Thyroid gland (tissue), 4 donors: Measurements from ENCODE around the gene ENGASE.

Experiments
- POLR2A ChIP-seq, 2 donors: fragments of 450-650 bp; IDR thresholded peaks; one replicate each; pipeline ENCODE4 v1.6.1; 2017; ENCODE audit warnings: antibody characterized with exemption in 2 of 2, mild to moderate bottlenecking in 2 of 2, moderate library complexity in 1 of 2
- TF ChIP-seq, protein P1 (sequence below), 6 experiments: fragments of 200-600 bp in 3 of 6; fragments of 450-650 bp in 3 of 6; sonication (generic) in 3 of 6; IDR thresholded peaks; one replicate each; pipeline ENCODE4 v1.5.1; 2016 to 2019; ENCODE audit warnings: antibody characterized with exemption in 6 of 6, mild to moderate bottlenecking in 2 of 6, inconsistent platforms in 1 of 6, moderate library complexity in 1 of 6

DNA sequence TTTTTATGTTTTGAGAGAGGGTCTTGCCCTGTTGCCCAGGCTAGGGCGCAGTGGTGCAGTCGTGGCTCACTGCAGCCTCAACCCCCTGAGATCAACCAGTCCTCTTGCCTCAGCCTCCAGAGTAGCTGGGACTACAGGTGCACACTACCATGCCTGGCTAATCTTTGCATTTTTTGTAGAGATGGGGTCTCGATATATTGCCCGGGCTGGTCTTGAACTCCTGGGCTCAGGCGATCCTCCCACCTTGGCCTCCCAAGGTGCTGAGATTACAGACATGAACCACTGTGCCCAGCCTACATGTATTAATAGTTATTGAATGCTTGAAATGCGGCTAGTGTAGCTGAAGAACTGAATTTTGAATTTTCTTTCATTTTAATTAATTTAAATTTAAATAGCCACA is 38.4 kb upstream of the ENGASE start:
- TF ChIP-seq, protein P1, sequence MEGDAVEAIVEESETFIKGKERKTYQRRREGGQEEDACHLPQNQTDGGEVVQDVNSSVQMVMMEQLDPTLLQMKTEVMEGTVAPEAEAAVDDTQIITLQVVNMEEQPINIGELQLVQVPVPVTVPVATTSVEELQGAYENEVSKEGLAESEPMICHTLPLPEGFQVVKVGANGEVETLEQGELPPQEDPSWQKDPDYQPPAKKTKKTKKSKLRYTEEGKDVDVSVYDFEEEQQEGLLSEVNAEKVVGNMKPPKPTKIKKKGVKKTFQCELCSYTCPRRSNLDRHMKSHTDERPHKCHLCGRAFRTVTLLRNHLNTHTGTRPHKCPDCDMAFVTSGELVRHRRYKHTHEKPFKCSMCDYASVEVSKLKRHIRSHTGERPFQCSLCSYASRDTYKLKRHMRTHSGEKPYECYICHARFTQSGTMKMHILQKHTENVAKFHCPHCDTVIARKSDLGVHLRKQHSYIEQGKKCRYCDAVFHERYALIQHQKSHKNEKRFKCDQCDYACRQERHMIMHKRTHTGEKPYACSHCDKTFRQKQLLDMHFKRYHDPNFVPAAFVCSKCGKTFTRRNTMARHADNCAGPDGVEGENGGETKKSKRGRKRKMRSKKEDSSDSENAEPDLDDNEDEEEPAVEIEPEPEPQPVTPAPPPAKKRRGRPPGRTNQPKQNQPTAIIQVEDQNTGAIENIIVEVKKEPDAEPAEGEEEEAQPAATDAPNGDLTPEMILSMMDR (IDR thresholded peaks at IDR 0.05) = no peak
- no peak for TF ChIP-seq POLR2A (IDR thresholded peaks at IDR 0.05)
